Panc1 (cell line): ENCODE results near the gene MRPL21. TPM values are rescaled to one million over a fixed set of nuclear protein-coding genes. Genes with fewer than 3 reads are reported as not detected.

Experiments used
- ATAC-seq: fragments of 200-7000 bp; cut with Tn5 transposase; 2 replicates; pipeline ENCODE4 v1.9.1; 2020; ENCODE audit warnings: mild to moderate bottlenecking, moderate library complexity
- BruUV-seq: library from RNA; stranded (reverse); fragments of 400-500 nt; replicated peaks from 2 replicates; lab custom pipeline; 2021; lab: Mats Ljungman, UMichigan
- CTCF ChIA-PET: fragments of 300-600 bp; sonication (Branson Sonifier 250); formaldehyde crosslinking; loops from one replicate; lab custom pipeline; 2022; ENCODE audit warnings: antibody characterized with exemption; lab: Charles Lee
- POLR2A ChIA-PET: fragments of 300-600 bp; sonication (Branson Sonifier 250); formaldehyde crosslinking; loops from one replicate; lab custom pipeline; 2022; ENCODE audit warnings: antibody characterized with exemption; lab: Charles Lee
- DNase-seq: peaks from one replicate; pipeline ENCODE4 v3.0.0-alpha.2; 2010; ENCODE audit warnings: low read depth, low spot score
- H3K27ac ChIP-seq: 2 replicates; pipeline ENCODE4 v1.5.1; 2011; ENCODE audit warnings: mild to moderate bottlenecking, low read length, inconsistent platforms
- H3K27me3 ChIP-seq: fragments of 200-500 bp; sonication (Bioruptor generic); 2 replicates; pipeline ENCODE4 v1.6.0; 2014; ENCODE audit warnings: low read length, inconsistent platforms; ENCODE audit not compliant: control insufficient read depth, insufficient read depth
- H3K36me3 ChIP-seq: fragments of 200-500 bp; sonication (Bioruptor generic); 2 replicates; pipeline ENCODE4 v1.5.1; 2014; ENCODE audit warnings: inconsistent platforms, mild to moderate bottlenecking, low read length, moderate library complexity; ENCODE audit not compliant: control insufficient read depth, insufficient read depth
- H3K4me1 ChIP-seq: 2 replicates; pipeline ENCODE4 v1.5.1; 2011; ENCODE audit warnings: inconsistent platforms, mild to moderate bottlenecking, low read length, moderate library complexity; ENCODE audit not compliant: control insufficient read depth, insufficient read depth
- H3K4me3 ChIP-seq, 2 experiments: 2 replicates each; pipeline ENCODE4 v1.5.1; 2011 to 2012; ENCODE audit warnings: low read depth in 2 of 2, low read length in 2 of 2, mild to moderate bottlenecking in 2 of 2, inconsistent platforms in 1 of 2, moderate library complexity in 1 of 2
- H3K9me3 ChIP-seq: fragments of 200-500 bp; sonication (Bioruptor generic); 2 replicates; pipeline ENCODE4 v1.5.1; 2014; ENCODE audit warnings: low read depth, mild to moderate bottlenecking, inconsistent platforms, low read length, moderate library complexity; ENCODE audit not compliant: control insufficient read depth, insufficient read depth
- POLR2AphosphoS5 ChIP-seq: IDR thresholded peaks from 2 replicates; pipeline ENCODE4 v1.6.1; 2012; ENCODE audit warnings: mild to moderate bottlenecking, low read depth, low read length, moderate library complexity
- SIN3A ChIP-seq: IDR thresholded peaks from 2 replicates; pipeline ENCODE4 v1.6.1; 2012; ENCODE audit warnings: low read depth, mild to moderate bottlenecking, low read length, moderate library complexity, borderline replicate concordance; ENCODE audit not compliant: insufficient read depth
- TCF7L2 ChIP-seq: IDR thresholded peaks from 2 replicates; pipeline ENCODE4 v1.6.1; 2011; ENCODE audit warnings: mild to moderate bottlenecking, low read depth, low read length, inconsistent platforms
- in situ Hi-C: cut with HindIII; loops from 2 replicates; pipeline ENCODE4 v1.10.0; 2016; ENCODE audit warnings: low sequenced_read_pairs, low pct_unique_long_range_greater_than_20kb
- intact Hi-C: fragments of 100-400 bp; cut with micrococcal nuclease; formaldehyde crosslinking; loops from one replicate; pipeline ENCODE4 v1.10.0; 2022; ENCODE audit not compliant: unreplicated experiment
- total RNA-seq: library from RNA; stranded (reverse); gene quantifications from one replicate; pipeline ENCODE4 v1.2.1, GENCODE V29; 2021; ENCODE audit not compliant: unreplicated experiment
- TF ChIP-seq, protein P1 (sequence below): fragments of 450-650 bp; IDR thresholded peaks from 2 replicates; pipeline ENCODE4 v1.5.1; 2017; ENCODE audit warnings: mild to moderate bottlenecking
- TF ChIP-seq, protein P2 (sequence below), 2 experiments: IDR thresholded peaks; 2 replicates each; pipeline ENCODE4 v1.6.1; 2011 to 2012; ENCODE audit warnings: low read depth in 2 of 2, control low read depth in 1 of 2, low read length in 1 of 2, mild to moderate bottlenecking in 1 of 2, moderate library complexity in 1 of 2; ENCODE audit not compliant: insufficient read depth in 1 of 2

Gene MRPL21
- total RNA-seq, 1 experiment from 2014 or later: 94.9 TPM

- TF ChIP-seq, protein P1, sequence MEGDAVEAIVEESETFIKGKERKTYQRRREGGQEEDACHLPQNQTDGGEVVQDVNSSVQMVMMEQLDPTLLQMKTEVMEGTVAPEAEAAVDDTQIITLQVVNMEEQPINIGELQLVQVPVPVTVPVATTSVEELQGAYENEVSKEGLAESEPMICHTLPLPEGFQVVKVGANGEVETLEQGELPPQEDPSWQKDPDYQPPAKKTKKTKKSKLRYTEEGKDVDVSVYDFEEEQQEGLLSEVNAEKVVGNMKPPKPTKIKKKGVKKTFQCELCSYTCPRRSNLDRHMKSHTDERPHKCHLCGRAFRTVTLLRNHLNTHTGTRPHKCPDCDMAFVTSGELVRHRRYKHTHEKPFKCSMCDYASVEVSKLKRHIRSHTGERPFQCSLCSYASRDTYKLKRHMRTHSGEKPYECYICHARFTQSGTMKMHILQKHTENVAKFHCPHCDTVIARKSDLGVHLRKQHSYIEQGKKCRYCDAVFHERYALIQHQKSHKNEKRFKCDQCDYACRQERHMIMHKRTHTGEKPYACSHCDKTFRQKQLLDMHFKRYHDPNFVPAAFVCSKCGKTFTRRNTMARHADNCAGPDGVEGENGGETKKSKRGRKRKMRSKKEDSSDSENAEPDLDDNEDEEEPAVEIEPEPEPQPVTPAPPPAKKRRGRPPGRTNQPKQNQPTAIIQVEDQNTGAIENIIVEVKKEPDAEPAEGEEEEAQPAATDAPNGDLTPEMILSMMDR: no peak
- TF ChIP-seq POLR2AphosphoS5 (no peak), SIN3A (no peak), TCF7L2 (no peak)
- TF ChIP-seq, protein P2, sequence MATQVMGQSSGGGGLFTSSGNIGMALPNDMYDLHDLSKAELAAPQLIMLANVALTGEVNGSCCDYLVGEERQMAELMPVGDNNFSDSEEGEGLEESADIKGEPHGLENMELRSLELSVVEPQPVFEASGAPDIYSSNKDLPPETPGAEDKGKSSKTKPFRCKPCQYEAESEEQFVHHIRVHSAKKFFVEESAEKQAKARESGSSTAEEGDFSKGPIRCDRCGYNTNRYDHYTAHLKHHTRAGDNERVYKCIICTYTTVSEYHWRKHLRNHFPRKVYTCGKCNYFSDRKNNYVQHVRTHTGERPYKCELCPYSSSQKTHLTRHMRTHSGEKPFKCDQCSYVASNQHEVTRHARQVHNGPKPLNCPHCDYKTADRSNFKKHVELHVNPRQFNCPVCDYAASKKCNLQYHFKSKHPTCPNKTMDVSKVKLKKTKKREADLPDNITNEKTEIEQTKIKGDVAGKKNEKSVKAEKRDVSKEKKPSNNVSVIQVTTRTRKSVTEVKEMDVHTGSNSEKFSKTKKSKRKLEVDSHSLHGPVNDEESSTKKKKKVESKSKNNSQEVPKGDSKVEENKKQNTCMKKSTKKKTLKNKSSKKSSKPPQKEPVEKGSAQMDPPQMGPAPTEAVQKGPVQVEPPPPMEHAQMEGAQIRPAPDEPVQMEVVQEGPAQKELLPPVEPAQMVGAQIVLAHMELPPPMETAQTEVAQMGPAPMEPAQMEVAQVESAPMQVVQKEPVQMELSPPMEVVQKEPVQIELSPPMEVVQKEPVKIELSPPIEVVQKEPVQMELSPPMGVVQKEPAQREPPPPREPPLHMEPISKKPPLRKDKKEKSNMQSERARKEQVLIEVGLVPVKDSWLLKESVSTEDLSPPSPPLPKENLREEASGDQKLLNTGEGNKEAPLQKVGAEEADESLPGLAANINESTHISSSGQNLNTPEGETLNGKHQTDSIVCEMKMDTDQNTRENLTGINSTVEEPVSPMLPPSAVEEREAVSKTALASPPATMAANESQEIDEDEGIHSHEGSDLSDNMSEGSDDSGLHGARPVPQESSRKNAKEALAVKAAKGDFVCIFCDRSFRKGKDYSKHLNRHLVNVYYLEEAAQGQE (IDR thresholded peaks at IDR 0.05; ENCODE audit: insufficient read depth in 1 of 2, low read depth in 2 of 2, low read length in 1 of 2): no peak
- no peaks in the 10 kb centered on the region for H3K27me3 ChIP-seq
- in situ Hi-C loops: no loop called here
- no peaks in the 10 kb centered on the region for H3K4me1 ChIP-seq
- intact Hi-C loops: no loop called here
- no peak for DNase-seq
- BruUV-seq: no TSS peak
- H3K36me3 ChIP-seq: peaks cover 3% of the 10 kb centered on the region; the same call in 1 of the 2 replicates
- H3K4me3 ChIP-seq: no peak overlapping the region
- no peak overlapping the region for H3K27ac ChIP-seq
- ChIA-PET CTCF (no interaction called here), POLR2A (no interaction called here)
- peaks cover 14% of the 10 kb centered on the region; the same call in 1 of the 2 replicates for H3K9me3 ChIP-seq
- ATAC-seq: no peak
Observed at GRCh38 chr11:68928136-68928880, 24.7 kb upstream of the MRPL21 start.

GRCh38 chr11:68927280-68928135, 23.9 kb upstream of the MRPL21 start:
- peaks cover 3% of the 10 kb centered on the region; the same call in 1 of the 2 replicates for H3K36me3 ChIP-seq

More at GRCh38 chr11:68927280-68928135, 23.9 kb upstream of the MRPL21 start:
- DNase-seq (no peak), ATAC-seq (no peak)
- H3K27ac ChIP-seq: no peak overlapping the region
- intact Hi-C loops (no loop called here), in situ Hi-C loops (no loop called here)
- no peaks in the 10 kb centered on the region for H3K4me1 ChIP-seq
- POLR2A ChIA-PET: interaction anchor here (1.0 kb wide), 1 partner anchor 62 kb away, joined by 3 read pairs; no protein-coding TSS in a partner anchor
- CTCF ChIA-PET: no interaction called here
- no peaks in the 10 kb centered on the region for H3K27me3 ChIP-seq
- H3K4me3 ChIP-seq: no peak overlapping the region
- TF ChIP-seq SIN3A (no peak), TCF7L2 (no peak), POLR2AphosphoS5 (no peak)
- TF ChIP-seq, protein P1: no peak
- TF ChIP-seq, protein P2 (IDR thresholded peaks at IDR 0.05; ENCODE audit: insufficient read depth in 1 of 2, low read depth in 2 of 2, low read length in 1 of 2): no peak
- H3K9me3 ChIP-seq: peaks cover 14% of the 10 kb centered on the region; the same call in 1 of the 2 replicates
- no TSS peak for BruUV-seq
